Neuron (in vitro differentiated cells): ENCODE measurements around the gene RGS7.
A peak's percentile ranks its signal among the peaks of the same experiment; 100 is the strongest.

ENCODE experiments used
- H2AFZ ChIP-seq: one replicate; pipeline ENCODE4 v1.6.1; 2013; ENCODE audit warnings: low read depth, mild to moderate bottlenecking, inconsistent platforms, low read length, moderate library complexity
- H3K27me3 ChIP-seq: one replicate; pipeline ENCODE4 v1.6.1; 2013; ENCODE audit warnings: low read length; ENCODE audit not compliant: insufficient read depth
- H3K36me3 ChIP-seq: one replicate; pipeline ENCODE4 v1.6.1; 2013; ENCODE audit warnings: low read length; ENCODE audit not compliant: insufficient read depth
- H3K4me1 ChIP-seq: one replicate; pipeline ENCODE4 v1.6.1; 2013; ENCODE audit warnings: low read length; ENCODE audit not compliant: insufficient read depth
- H3K4me3 ChIP-seq: 2 replicates; pipeline ENCODE4 v1.5.1; 2013; ENCODE audit warnings: mild to moderate bottlenecking, low read length, moderate library complexity
- H3K9me3 ChIP-seq: one replicate; pipeline ENCODE4 v1.6.1; 2013; ENCODE audit warnings: low read length

The RGS7 gene

GRCh38 chr1:241357366-241358340, 648 bp upstream of the RGS7 start:
- H3K36me3 ChIP-seq, result no peaks in the 10 kb centered on the region
- peaks cover 24% of the 10 kb centered on the region for H3K27me3 ChIP-seq
- peaks cover 3% of the 10 kb centered on the region for H3K4me1 ChIP-seq
- peak overlapping the region; percentile 64 for H3K4me3 ChIP-seq
- H3K9me3 ChIP-seq, result no peaks in the 10 kb centered on the region
- H2AFZ ChIP-seq, result peak overlapping the region; percentile 94

GRCh38 chr1:241356187-241356518, 852 bp downstream of the RGS7 start:
- H2AFZ ChIP-seq, result peak overlapping the region; percentile 94
- peaks cover 3% of the 10 kb centered on the region for H3K4me1 ChIP-seq
- no peaks in the 10 kb centered on the region for H3K9me3 ChIP-seq
- H3K27me3 ChIP-seq, result peaks cover 24% of the 10 kb centered on the region
- peak overlapping the region; percentile 64 for H3K4me3 ChIP-seq
- H3K36me3 ChIP-seq, result no peaks in the 10 kb centered on the region

GRCh38 chr1:241355311-241356010, 1.5 kb downstream of the RGS7 start:
- Histone ChIP-seq H3K27me3 (peaks cover 24% of the 10 kb centered on the region), H3K4me3 (no peak overlapping the region), H3K9me3 (no peaks in the 10 kb centered on the region), H3K36me3 (no peaks in the 10 kb centered on the region), H2AFZ (no peak overlapping the region), H3K4me1 (peaks cover 3% of the 10 kb centered on the region)

- H3K4me3 ChIP-seq, result no peak overlapping the region
- H3K27me3 ChIP-seq, result peaks cover 14% of the 10 kb centered on the region
- H3K9me3 ChIP-seq, result no peaks in the 10 kb centered on the region
- peaks cover 2% of the 10 kb centered on the region for H3K4me1 ChIP-seq
- H3K36me3 ChIP-seq, result no peaks in the 10 kb centered on the region
- H2AFZ ChIP-seq, result no peak overlapping the region
Observed at GRCh38 chr1:241352401-241352800, 4.6 kb downstream of the RGS7 start.

GRCh38 chr1:241351841-241352240, 5.2 kb downstream of the RGS7 start:
- H3K4me1 ChIP-seq, result no peaks in the 10 kb centered on the region
- H2AFZ ChIP-seq, result no peak overlapping the region
- H3K4me3 ChIP-seq, result no peak overlapping the region
- no peaks in the 10 kb centered on the region for H3K9me3 ChIP-seq
- no peaks in the 10 kb centered on the region for H3K36me3 ChIP-seq
- H3K27me3 ChIP-seq, result peaks cover 14% of the 10 kb centered on the region

GRCh38 chr1:241343956-241344355, 13.0 kb downstream of the RGS7 start:
- Histone ChIP-seq H3K27me3 (no peaks in the 10 kb centered on the region), H3K36me3 (no peaks in the 10 kb centered on the region)

GRCh38 chr1:241336335-241336734, 20.7 kb downstream of the RGS7 start:
- Histone ChIP-seq H3K4me3 (no peak overlapping the region), H2AFZ (no peak overlapping the region), H3K4me1 (no peaks in the 10 kb centered on the region), H3K27me3 (peaks cover 2% of the 10 kb centered on the region), H3K9me3 (no peaks in the 10 kb centered on the region), H3K36me3 (no peaks in the 10 kb centered on the region)

More at GRCh38 chr1:241343956-241344355, 13.0 kb downstream of the RGS7 start:
- no peaks in the 10 kb centered on the region for H3K4me1 ChIP-seq
- no peak overlapping the region for H2AFZ ChIP-seq
- no peak overlapping the region for H3K4me3 ChIP-seq
- H3K9me3 ChIP-seq, result no peaks in the 10 kb centered on the region

GRCh38 chr1:241332987-241333386, 24.0 kb downstream of the RGS7 start:
- H3K4me3 ChIP-seq, result no peak overlapping the region
- H2AFZ ChIP-seq, result no peak overlapping the region
- H3K36me3 ChIP-seq, result no peaks in the 10 kb centered on the region
- no peaks in the 10 kb centered on the region for H3K9me3 ChIP-seq
- peaks cover 2% of the 10 kb centered on the region for H3K27me3 ChIP-seq
- H3K4me1 ChIP-seq, result no peaks in the 10 kb centered on the region

- Histone ChIP-seq H2AFZ (no peak overlapping the region), H3K4me1 (no peaks in the 10 kb centered on the region), H3K4me3 (no peak overlapping the region), H3K27me3 (peaks cover 2% of the 10 kb centered on the region), H3K36me3 (no peaks in the 10 kb centered on the region), H3K9me3 (no peaks in the 10 kb centered on the region)
Observed at GRCh38 chr1:241332037-241332409, 25.0 kb downstream of the RGS7 start.

GRCh38 chr1:241331328-241332036, 25.5 kb downstream of the RGS7 start:
- Histone ChIP-seq H3K27me3 (peaks cover 2% of the 10 kb centered on the region), H3K36me3 (no peaks in the 10 kb centered on the region), H3K4me3 (no peak overlapping the region), H3K9me3 (no peaks in the 10 kb centered on the region), H2AFZ (no peak overlapping the region), H3K4me1 (no peaks in the 10 kb centered on the region)

- H3K4me1 ChIP-seq, result no peaks in the 10 kb centered on the region
- H2AFZ ChIP-seq, result no peak overlapping the region
- H3K4me3 ChIP-seq, result no peak overlapping the region
- H3K36me3 ChIP-seq, result no peaks in the 10 kb centered on the region
- H3K27me3 ChIP-seq, result peaks cover 2% of the 10 kb centered on the region
- H3K9me3 ChIP-seq, result no peaks in the 10 kb centered on the region
Observed at GRCh38 chr1:241330619-241331327, 26.2 kb downstream of the RGS7 start.

- H3K4me3 ChIP-seq, result no peak overlapping the region
- H3K9me3 ChIP-seq, result no peaks in the 10 kb centered on the region
- no peaks in the 10 kb centered on the region for H3K36me3 ChIP-seq
- H3K4me1 ChIP-seq, result no peaks in the 10 kb centered on the region
- H3K27me3 ChIP-seq, result no peaks in the 10 kb centered on the region
- no peak overlapping the region for H2AFZ ChIP-seq
Observed at GRCh38 chr1:241325456-241325855, 31.5 kb downstream of the RGS7 start.
